AG04450 (cell line): Measurements from ENCODE around the gene LRRC30. TPM values are rescaled to one million over a fixed set of nuclear protein-coding genes. Genes with fewer than 3 reads are reported as not detected.

Experiments used
- CTCF ChIA-PET: fragments of 300-600, 350-600 bp; formaldehyde crosslinking; extraction: SDS; loops from one replicate; lab custom pipeline; 2022; ENCODE audit warnings: antibody characterized with exemption, inconsistent platforms; lab: Charles Lee
- POLR2A ChIA-PET: fragments of 350-600 bp; formaldehyde crosslinking; extraction: SDS; loops from one replicate; lab custom pipeline; 2021; ENCODE audit warnings: antibody characterized with exemption, inconsistent platforms; lab: Yijun Ruan, JAX
- DNase-seq: peaks from one replicate; pipeline ENCODE4 v3.0.0-alpha.2; 2011; ENCODE audit warnings: low read depth, low spot score
- H3K27ac ChIP-seq: one replicate; pipeline ENCODE4 v1.5.1; 2012; ENCODE audit warnings: low read depth, low read length, control low read depth
- H3K27me3 ChIP-seq: one replicate; pipeline ENCODE4 v1.6.0; 2012; ENCODE audit warnings: low read length; ENCODE audit not compliant: control insufficient read depth, insufficient read depth
- H3K4me3 ChIP-seq: 2 replicates; pipeline ENCODE4 v1.5.1; 2011; ENCODE audit warnings: mild to moderate bottlenecking, low read depth, low read length, control low read depth
- H3K9me3 ChIP-seq: 2 replicates; pipeline ENCODE4 v1.5.1; 2012; ENCODE audit warnings: low read length; ENCODE audit not compliant: control insufficient read depth, insufficient read depth
- polyA plus RNA-seq: library from polyadenylated mRNA; depleted of rRNA; stranded (reverse); fragments of >200 nt; gene quantifications from 2 replicates; pipeline ENCODE4 v1.2.3, GENCODE V29; 2011
- TF ChIP-seq, protein P1 (sequence below): IDR thresholded peaks from 2 replicates; pipeline ENCODE4 v1.5.1; 2011; ENCODE audit warnings: low read depth, low read length, control low read depth, inconsistent platforms

The LRRC30 gene
- polyA plus RNA-seq, 1 experiment = not detected

DNA sequence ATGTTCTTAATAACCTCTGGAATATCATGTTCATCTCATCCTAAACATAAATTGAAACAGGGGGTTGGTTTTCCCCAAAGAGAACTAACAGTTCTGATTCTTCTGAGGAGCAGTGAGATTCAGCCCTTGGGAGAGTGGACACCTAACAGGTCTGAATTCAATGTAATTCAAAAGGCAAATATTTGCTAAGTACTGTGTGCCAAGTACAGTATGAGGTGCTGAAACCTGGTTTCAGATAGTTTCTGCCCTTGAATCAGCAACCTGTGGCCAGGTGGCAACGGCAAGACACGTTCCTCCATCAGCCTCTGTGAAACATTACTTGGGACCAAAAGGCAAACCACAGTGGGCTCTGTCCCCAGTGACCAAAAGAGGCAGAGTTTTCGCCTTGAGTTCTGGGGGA, 1.3 kb downstream of the LRRC30 start:
- Histone ChIP-seq H3K4me3 (no peak overlapping the region), H3K27me3 (peaks cover 2% of the 10 kb centered on the region), H3K9me3 (no peaks in the 10 kb centered on the region), H3K27ac (no peak overlapping the region)
- TF ChIP-seq, protein P1, sequence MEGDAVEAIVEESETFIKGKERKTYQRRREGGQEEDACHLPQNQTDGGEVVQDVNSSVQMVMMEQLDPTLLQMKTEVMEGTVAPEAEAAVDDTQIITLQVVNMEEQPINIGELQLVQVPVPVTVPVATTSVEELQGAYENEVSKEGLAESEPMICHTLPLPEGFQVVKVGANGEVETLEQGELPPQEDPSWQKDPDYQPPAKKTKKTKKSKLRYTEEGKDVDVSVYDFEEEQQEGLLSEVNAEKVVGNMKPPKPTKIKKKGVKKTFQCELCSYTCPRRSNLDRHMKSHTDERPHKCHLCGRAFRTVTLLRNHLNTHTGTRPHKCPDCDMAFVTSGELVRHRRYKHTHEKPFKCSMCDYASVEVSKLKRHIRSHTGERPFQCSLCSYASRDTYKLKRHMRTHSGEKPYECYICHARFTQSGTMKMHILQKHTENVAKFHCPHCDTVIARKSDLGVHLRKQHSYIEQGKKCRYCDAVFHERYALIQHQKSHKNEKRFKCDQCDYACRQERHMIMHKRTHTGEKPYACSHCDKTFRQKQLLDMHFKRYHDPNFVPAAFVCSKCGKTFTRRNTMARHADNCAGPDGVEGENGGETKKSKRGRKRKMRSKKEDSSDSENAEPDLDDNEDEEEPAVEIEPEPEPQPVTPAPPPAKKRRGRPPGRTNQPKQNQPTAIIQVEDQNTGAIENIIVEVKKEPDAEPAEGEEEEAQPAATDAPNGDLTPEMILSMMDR = no peak
- no peak for DNase-seq
- CTCF ChIA-PET = no interaction called here
- POLR2A ChIA-PET = no interaction called here

DNA sequence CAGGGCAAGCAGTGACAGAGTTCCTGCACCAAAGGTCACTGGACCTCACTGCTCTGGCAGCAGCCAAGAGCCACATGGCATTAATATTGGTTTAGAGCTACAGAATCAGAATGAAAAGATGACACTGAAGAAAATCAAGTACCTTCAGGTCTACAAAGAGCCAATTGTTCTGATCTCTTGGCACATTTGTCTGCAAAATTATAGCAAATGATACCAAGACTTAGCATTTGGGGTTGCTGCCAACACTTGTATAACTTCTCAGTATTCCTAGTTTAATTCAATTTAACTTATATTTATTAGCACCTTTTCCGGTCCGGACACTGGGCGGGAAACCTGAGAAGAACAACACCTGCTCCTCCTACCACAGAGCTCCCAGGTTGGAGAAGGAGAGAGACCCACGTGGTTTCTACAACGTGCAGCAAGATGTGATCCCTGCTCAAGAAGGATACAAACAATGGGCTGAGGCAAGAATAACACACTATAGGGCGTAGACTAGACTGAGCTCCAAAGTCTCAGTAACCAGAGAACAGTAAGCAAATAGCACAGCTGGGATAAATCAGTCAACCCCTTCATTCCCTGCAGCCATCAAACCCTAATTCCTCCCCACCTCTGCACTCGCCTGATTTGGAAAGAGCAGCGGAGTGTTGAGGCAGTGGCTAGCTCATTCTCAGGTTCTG, 2.4 kb downstream of the LRRC30 start:
- ChIA-PET POLR2A (no interaction called here), CTCF (interaction anchor here (0.6 kb wide), 1 partner anchor 14 kb away, joined by 3 read pairs; no protein-coding TSS in a partner anchor)
- TF ChIP-seq, protein P1 = no peak
- H3K27ac ChIP-seq = no peak overlapping the region
- no peaks in the 10 kb centered on the region for H3K9me3 ChIP-seq
- peaks cover 2% of the 10 kb centered on the region for H3K27me3 ChIP-seq
- no peak for DNase-seq
- H3K4me3 ChIP-seq = no peak overlapping the region

DNA sequence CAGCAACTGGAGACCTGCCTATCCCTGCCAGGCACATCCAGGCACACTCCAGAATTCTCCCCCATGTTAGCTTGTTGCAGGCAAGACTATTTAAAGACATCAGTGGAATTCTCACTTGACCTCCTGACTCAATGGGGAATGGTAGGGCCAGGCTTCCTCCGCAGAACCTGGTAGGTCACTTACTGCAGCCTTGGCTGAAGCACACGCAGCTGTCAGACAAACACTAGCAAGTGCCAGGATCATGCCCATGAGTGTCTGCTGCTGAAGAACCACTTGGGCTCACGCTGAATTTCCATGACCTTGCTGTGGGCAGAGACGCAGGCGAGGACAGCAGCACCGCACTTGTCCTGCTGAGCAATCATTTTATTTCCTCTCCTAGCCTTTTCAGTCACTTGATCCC, 3.2 kb downstream of the LRRC30 start:
- ChIA-PET CTCF (no interaction called here), POLR2A (no interaction called here)
- no peak overlapping the region for H3K27ac ChIP-seq
- no peak for DNase-seq
- H3K9me3 ChIP-seq = no peaks in the 10 kb centered on the region
- peaks cover 2% of the 10 kb centered on the region for H3K27me3 ChIP-seq
- no peak overlapping the region for H3K4me3 ChIP-seq
- TF ChIP-seq, protein P1 = no peak

DNA sequence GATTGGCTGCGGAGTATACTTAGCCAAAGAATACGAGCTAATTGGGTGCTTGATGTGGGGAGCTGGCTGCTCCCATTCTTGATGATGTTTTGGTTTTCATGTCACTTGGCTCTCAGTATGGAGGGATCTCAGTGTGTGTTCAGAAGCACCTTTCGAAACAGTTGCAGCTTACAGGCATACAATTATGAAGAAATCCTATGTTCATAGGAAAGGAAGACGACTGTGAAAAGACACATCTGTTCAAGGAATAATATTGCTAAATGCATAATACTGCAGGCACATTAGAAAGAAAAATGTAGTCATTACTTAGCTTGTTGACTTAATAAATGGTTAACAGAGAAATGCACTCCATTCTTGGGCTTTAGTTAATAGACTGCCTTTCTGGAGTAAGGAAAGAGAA, 4.1 kb downstream of the LRRC30 start:
- Histone ChIP-seq H3K27ac (no peak overlapping the region), H3K9me3 (no peaks in the 10 kb centered on the region), H3K4me3 (no peak overlapping the region), H3K27me3 (peaks cover 2% of the 10 kb centered on the region)
- no peak for DNase-seq
- ChIA-PET CTCF (no interaction called here), POLR2A (no interaction called here)
- TF ChIP-seq, protein P1 = no peak

DNA sequence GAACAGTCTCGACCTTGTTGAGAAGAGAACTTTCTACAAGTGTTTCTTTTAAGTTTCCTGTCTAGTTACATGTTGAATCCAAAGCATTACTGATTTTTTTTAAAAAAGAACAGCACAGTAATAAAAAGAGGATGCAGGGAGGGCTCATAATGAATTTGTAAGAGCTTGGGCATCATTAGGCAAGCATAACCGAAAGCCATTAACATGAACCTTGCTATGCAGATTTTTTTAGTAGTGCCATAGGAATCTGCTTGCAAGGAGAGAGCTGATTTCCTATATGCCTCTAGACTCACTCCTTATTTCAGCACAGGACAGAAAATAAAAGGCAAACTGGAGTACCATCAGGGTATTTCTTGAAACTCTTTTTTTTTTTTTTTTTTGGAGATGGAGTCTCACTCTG, 5.2 kb downstream of the LRRC30 start:
- DNase-seq = no peak
- Histone ChIP-seq H3K27ac (no peak overlapping the region), H3K9me3 (no peaks in the 10 kb centered on the region), H3K27me3 (peaks cover 2% of the 10 kb centered on the region), H3K4me3 (no peak overlapping the region)
- ChIA-PET POLR2A (no interaction called here), CTCF (no interaction called here)
- TF ChIP-seq, protein P1 = no peak
